Measurements from ENCODE around the gene ZMIZ1. TPM values are rescaled to one million over a fixed set of nuclear protein-coding genes. Genes with fewer than 3 reads are reported as not detected.

Gene ZMIZ1
- total RNA-seq, 1 donor from 2014 or later = 85.2 TPM

- Mint-ChIP-seq H3K36me3 (ENCODE audit: insufficient read depth) (peaks cover 22% of the 10 kb centered on the region), H3K9me3 (ENCODE audit: low read depth) (no peaks in the 10 kb centered on the region), H3K4me3 (ENCODE audit: low read depth) (no peak overlapping the region), H3K27ac (peak overlapping the region; percentile 82), H3K4me1 (ENCODE audit: low read depth) (peaks cover 1% of the 10 kb centered on the region), H3K27me3 (no peaks in the 10 kb centered on the region)
- no peak for TF ChIP-seq CTCF (IDR thresholded peaks at IDR 0.05; ENCODE audit: unreplicated experiment)
- no peak for DNase-seq (ENCODE audit: low spot score, unreplicated experiment)
Observed at GRCh38 chr10:79208251-79208983, 139.7 kb downstream of the ZMIZ1 start.

GRCh38 chr10:79209340-79209739 is 140.6 kb downstream of the ZMIZ1 start:
- Mint-ChIP-seq H3K27ac (no peak overlapping the region), H3K27me3 (no peaks in the 10 kb centered on the region), H3K4me3 (ENCODE audit: low read depth) (no peak overlapping the region), H3K9me3 (ENCODE audit: low read depth) (no peaks in the 10 kb centered on the region), H3K4me1 (ENCODE audit: low read depth) (peaks cover 1% of the 10 kb centered on the region), H3K36me3 (ENCODE audit: insufficient read depth) (peaks cover 17% of the 10 kb centered on the region)
- DNase-seq (ENCODE audit: low spot score, unreplicated experiment) = no peak
- TF ChIP-seq CTCF (IDR thresholded peaks at IDR 0.05; ENCODE audit: unreplicated experiment) = no peak

GRCh38 chr10:79209831-79210230 is 141.1 kb downstream of the ZMIZ1 start:
- H3K4me3 Mint-ChIP-seq (ENCODE audit: low read depth) = no peak overlapping the region
- no peak for DNase-seq (ENCODE audit: low spot score, unreplicated experiment)
- TF ChIP-seq CTCF (IDR thresholded peaks at IDR 0.05; ENCODE audit: unreplicated experiment) = no peak
- H3K4me1 Mint-ChIP-seq (ENCODE audit: low read depth) = peaks cover 1% of the 10 kb centered on the region
- peaks cover 14% of the 10 kb centered on the region for H3K36me3 Mint-ChIP-seq (ENCODE audit: insufficient read depth)
- no peaks in the 10 kb centered on the region for H3K27me3 Mint-ChIP-seq
- no peak overlapping the region for H3K27ac Mint-ChIP-seq
- no peaks in the 10 kb centered on the region for H3K9me3 Mint-ChIP-seq (ENCODE audit: low read depth)

- TF ChIP-seq CTCF (IDR thresholded peaks at IDR 0.05; ENCODE audit: unreplicated experiment) = no peak
- Mint-ChIP-seq H3K4me1 (ENCODE audit: low read depth) (no peaks in the 10 kb centered on the region), H3K36me3 (ENCODE audit: insufficient read depth) (peaks cover 14% of the 10 kb centered on the region), H3K9me3 (ENCODE audit: low read depth) (no peaks in the 10 kb centered on the region), H3K4me3 (ENCODE audit: low read depth) (no peak overlapping the region), H3K27me3 (no peaks in the 10 kb centered on the region), H3K27ac (peak overlapping the region; percentile 75)
- DNase-seq (ENCODE audit: low spot score, unreplicated experiment) = no peak
Observed at GRCh38 chr10:79210672-79211071, 141.9 kb downstream of the ZMIZ1 start.

GRCh38 chr10:79211616-79212015 is 142.8 kb downstream of the ZMIZ1 start:
- no peak for TF ChIP-seq CTCF (IDR thresholded peaks at IDR 0.05; ENCODE audit: unreplicated experiment)
- H3K36me3 Mint-ChIP-seq (ENCODE audit: insufficient read depth) = peaks cover 17% of the 10 kb centered on the region
- no peaks in the 10 kb centered on the region for H3K27me3 Mint-ChIP-seq

More at GRCh38 chr10:79211616-79212015, 142.8 kb downstream of the ZMIZ1 start:
- no peaks in the 10 kb centered on the region for H3K4me1 Mint-ChIP-seq (ENCODE audit: low read depth)
- no peaks in the 10 kb centered on the region for H3K9me3 Mint-ChIP-seq (ENCODE audit: low read depth)
- H3K4me3 Mint-ChIP-seq (ENCODE audit: low read depth) = no peak overlapping the region
- DNase-seq (ENCODE audit: low spot score, unreplicated experiment) = no peak
- H3K27ac Mint-ChIP-seq = no peak overlapping the region
